HepG2 (cell line): ENCODE data around the gene MUC6. TPM values are rescaled to one million over a fixed set of nuclear protein-coding genes. Genes with fewer than 3 reads are reported as not detected.

Source experiments
- BRD4 ChIP-seq: sonication (generic); formaldehyde crosslinking; IDR thresholded peaks from 2 replicates; pipeline ENCODE4 v1.4.0; 2020; ENCODE audit warnings: missing genetic modification reagents
- GTF2F1 ChIP-seq: fragments of 150-350 bp; IDR thresholded peaks from 2 replicates; pipeline ENCODE4 v1.6.1; 2014; ENCODE audit warnings: low read length
- KDM1A ChIP-seq: IDR thresholded peaks from 2 replicates; pipeline ENCODE4 v1.6.1; 2016; ENCODE audit warnings: missing compliant biosample characterization
- SRSF9 ChIP-seq: fragments of 200-400 bp; formaldehyde crosslinking; IDR thresholded peaks from 2 replicates; pipeline ENCODE4 v1.6.1; 2018; ENCODE audit warnings: borderline replicate concordance, mild to moderate bottlenecking, low read depth, low read length; ENCODE audit not compliant: insufficient read depth, poor library complexity, severe bottlenecking
- ZNF737 ChIP-seq: sonication (generic); formaldehyde crosslinking; IDR thresholded peaks from 2 replicates; pipeline ENCODE4 v1.5.0; 2020; ENCODE audit warnings: missing genetic modification reagents, mild to moderate bottlenecking, borderline replicate concordance
- polyA plus RNA-seq, 8 experiments: library from polyadenylated mRNA; depleted of rRNA in 3 of 8; stranded (reverse) in 7 of 8; unstranded in 1 of 8; fragments of >200 nt; fragmentation: Illumina TruSeq in 4 of 8; extraction: Trizol in 4 of 8; gene quantifications; 2 replicates each; pipeline versions ENCODE4 v1.2.1 to v1.2.3, GENCODE V29; 2011 to 2016; ENCODE audit warnings: low read depth in 4 of 8, missing spikeins in 1 of 8, mixed read lengths in 1 of 8; ENCODE audit not compliant: insufficient read depth in 1 of 8
- total RNA-seq, 5 experiments: library from RNA; depleted of rRNA; stranded (reverse); fragments of >200 nt; fragmentation: Illumina TruSeq; extraction: Trizol; gene quantifications; 2 replicates each; pipeline ENCODE4 v1.2.3, GENCODE V29; 2016; ENCODE audit warnings: low read depth in 1 of 5
- TF ChIP-seq, protein P1 (sequence below): IDR thresholded peaks from 2 replicates; pipeline ENCODE4 v1.6.1; 2016; ENCODE audit warnings: low read depth, missing genetic modification reagents, missing compliant biosample characterization
- TF ChIP-seq, protein P2 (sequence below): sonication (generic); formaldehyde crosslinking; IDR thresholded peaks from 2 replicates; pipeline ENCODE4 v1.5.0; 2020; ENCODE audit warnings: mild to moderate bottlenecking, missing genetic modification reagents
- TF ChIP-seq, protein P3 (sequence below): sonication (generic); formaldehyde crosslinking; IDR thresholded peaks from 2 replicates; pipeline ENCODE4 v1.8.0; 2022; ENCODE audit warnings: mild to moderate bottlenecking, missing genetic modification reagents
- TF ChIP-seq, protein P4 (sequence below): sonication (generic); formaldehyde crosslinking; IDR thresholded peaks from 2 replicates; pipeline ENCODE4 v1.4.0; 2020; ENCODE audit warnings: missing genetic modification reagents; ENCODE audit errors: not compliant biosample characterization
- TF ChIP-seq, protein P5 (sequence below): IDR thresholded peaks from 2 replicates; pipeline ENCODE4 v1.6.1; 2016
- TF ChIP-seq, protein P6 (sequence below): sonication (generic); IDR thresholded peaks from 2 replicates; pipeline ENCODE4 v1.6.1; 2016; ENCODE audit warnings: low read depth, borderline replicate concordance

Gene MUC6
- total and polyA plus RNA-seq, 2 of the 13 experiments (the other 11 are each of a cell fraction or from before 2014, with no cell fraction given): not detected

DNA sequence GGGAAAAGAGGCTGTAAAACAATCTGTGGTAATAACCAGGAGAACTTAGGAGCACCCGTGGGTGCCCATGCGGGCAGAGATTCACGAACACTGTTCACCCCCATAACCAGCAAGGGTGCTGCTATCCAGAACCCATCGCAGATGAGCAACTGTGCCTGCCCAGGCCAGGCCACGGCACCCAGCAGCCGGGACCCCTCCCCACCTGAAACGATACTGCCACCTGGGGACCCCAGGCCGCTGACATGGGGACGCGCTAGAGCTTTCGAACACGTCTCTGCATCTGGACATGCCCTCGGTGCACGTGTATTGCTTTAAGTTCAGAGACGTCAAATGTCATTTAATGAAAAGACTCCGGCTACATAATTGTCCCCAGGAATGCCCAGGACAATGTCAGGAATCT lies 23.9 kb upstream of the MUC6 start (continued):
- TF ChIP-seq, protein P1, sequence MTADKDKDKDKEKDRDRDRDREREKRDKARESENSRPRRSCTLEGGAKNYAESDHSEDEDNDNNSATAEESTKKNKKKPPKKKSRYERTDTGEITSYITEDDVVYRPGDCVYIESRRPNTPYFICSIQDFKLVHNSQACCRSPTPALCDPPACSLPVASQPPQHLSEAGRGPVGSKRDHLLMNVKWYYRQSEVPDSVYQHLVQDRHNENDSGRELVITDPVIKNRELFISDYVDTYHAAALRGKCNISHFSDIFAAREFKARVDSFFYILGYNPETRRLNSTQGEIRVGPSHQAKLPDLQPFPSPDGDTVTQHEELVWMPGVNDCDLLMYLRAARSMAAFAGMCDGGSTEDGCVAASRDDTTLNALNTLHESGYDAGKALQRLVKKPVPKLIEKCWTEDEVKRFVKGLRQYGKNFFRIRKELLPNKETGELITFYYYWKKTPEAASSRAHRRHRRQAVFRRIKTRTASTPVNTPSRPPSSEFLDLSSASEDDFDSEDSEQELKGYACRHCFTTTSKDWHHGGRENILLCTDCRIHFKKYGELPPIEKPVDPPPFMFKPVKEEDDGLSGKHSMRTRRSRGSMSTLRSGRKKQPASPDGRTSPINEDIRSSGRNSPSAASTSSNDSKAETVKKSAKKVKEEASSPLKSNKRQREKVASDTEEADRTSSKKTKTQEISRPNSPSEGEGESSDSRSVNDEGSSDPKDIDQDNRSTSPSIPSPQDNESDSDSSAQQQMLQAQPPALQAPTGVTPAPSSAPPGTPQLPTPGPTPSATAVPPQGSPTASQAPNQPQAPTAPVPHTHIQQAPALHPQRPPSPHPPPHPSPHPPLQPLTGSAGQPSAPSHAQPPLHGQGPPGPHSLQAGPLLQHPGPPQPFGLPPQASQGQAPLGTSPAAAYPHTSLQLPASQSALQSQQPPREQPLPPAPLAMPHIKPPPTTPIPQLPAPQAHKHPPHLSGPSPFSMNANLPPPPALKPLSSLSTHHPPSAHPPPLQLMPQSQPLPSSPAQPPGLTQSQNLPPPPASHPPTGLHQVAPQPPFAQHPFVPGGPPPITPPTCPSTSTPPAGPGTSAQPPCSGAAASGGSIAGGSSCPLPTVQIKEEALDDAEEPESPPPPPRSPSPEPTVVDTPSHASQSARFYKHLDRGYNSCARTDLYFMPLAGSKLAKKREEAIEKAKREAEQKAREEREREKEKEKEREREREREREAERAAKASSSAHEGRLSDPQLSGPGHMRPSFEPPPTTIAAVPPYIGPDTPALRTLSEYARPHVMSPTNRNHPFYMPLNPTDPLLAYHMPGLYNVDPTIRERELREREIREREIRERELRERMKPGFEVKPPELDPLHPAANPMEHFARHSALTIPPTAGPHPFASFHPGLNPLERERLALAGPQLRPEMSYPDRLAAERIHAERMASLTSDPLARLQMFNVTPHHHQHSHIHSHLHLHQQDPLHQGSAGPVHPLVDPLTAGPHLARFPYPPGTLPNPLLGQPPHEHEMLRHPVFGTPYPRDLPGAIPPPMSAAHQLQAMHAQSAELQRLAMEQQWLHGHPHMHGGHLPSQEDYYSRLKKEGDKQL (CRISPR knock-in tag): no peak
- no peak for TF ChIP-seq SRSF9
- no peak for TF ChIP-seq ZNF737 (CRISPR knock-in tag)
- TF ChIP-seq, protein P2, sequence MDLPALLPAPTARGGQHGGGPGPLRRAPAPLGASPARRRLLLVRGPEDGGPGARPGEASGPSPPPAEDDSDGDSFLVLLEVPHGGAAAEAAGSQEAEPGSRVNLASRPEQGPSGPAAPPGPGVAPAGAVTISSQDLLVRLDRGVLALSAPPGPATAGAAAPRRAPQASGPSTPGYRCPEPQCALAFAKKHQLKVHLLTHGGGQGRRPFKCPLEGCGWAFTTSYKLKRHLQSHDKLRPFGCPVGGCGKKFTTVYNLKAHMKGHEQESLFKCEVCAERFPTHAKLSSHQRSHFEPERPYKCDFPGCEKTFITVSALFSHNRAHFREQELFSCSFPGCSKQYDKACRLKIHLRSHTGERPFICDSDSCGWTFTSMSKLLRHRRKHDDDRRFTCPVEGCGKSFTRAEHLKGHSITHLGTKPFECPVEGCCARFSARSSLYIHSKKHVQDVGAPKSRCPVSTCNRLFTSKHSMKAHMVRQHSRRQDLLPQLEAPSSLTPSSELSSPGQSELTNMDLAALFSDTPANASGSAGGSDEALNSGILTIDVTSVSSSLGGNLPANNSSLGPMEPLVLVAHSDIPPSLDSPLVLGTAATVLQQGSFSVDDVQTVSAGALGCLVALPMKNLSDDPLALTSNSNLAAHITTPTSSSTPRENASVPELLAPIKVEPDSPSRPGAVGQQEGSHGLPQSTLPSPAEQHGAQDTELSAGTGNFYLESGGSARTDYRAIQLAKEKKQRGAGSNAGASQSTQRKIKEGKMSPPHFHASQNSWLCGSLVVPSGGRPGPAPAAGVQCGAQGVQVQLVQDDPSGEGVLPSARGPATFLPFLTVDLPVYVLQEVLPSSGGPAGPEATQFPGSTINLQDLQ (CRISPR knock-in tag): no peak
- TF ChIP-seq, protein P3, sequence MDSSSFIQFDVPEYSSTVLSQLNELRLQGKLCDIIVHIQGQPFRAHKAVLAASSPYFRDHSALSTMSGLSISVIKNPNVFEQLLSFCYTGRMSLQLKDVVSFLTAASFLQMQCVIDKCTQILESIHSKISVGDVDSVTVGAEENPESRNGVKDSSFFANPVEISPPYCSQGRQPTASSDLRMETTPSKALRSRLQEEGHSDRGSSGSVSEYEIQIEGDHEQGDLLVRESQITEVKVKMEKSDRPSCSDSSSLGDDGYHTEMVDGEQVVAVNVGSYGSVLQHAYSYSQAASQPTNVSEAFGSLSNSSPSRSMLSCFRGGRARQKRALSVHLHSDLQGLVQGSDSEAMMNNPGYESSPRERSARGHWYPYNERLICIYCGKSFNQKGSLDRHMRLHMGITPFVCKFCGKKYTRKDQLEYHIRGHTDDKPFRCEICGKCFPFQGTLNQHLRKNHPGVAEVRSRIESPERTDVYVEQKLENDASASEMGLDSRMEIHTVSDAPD (CRISPR knock-in tag): no peak
- no peak for TF ChIP-seq GTF2F1
- no peak for TF ChIP-seq KDM1A
- TF ChIP-seq, protein P4, sequence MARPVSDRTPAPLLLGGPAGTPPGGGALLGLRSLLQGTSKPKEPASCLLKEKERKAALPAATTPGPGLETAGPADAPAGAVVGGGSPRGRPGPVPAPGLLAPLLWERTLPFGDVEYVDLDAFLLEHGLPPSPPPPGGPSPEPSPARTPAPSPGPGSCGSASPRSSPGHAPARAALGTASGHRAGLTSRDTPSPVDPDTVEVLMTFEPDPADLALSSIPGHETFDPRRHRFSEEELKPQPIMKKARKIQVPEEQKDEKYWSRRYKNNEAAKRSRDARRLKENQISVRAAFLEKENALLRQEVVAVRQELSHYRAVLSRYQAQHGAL: no peak
- no peak for TF ChIP-seq BRD4 (CRISPR knock-in tag)
- TF ChIP-seq, protein P5, sequence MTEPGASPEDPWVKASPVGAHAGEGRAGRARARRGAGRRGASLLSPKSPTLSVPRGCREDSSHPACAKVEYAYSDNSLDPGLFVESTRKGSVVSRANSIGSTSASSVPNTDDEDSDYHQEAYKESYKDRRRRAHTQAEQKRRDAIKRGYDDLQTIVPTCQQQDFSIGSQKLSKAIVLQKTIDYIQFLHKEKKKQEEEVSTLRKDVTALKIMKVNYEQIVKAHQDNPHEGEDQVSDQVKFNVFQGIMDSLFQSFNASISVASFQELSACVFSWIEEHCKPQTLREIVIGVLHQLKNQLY (CRISPR knock-in tag): no peak
- TF ChIP-seq, protein P6, sequence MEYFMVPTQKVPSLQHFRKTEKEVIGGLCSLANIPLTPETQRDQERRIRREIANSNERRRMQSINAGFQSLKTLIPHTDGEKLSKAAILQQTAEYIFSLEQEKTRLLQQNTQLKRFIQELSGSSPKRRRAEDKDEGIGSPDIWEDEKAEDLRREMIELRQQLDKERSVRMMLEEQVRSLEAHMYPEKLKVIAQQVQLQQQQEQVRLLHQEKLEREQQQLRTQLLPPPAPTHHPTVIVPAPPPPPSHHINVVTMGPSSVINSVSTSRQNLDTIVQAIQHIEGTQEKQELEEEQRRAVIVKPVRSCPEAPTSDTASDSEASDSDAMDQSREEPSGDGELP: no peak
